Stomach (tissue), 9 donors: ENCODE data around the gene TMEM179. TPM values are rescaled to one million over a fixed set of nuclear protein-coding genes. Genes with fewer than 3 reads are reported as not detected.

Experiments
- DNase-seq, 2 donors: peaks; one replicate each; pipeline versions ENCODE4 v3.0.0 to v3.0.0-alpha.2; 2013 to 2019
- H3K27ac ChIP-seq, 5 donors: fragments of 200-600 bp in 4 of 5; sonication (generic) in 4 of 5; one replicate each; pipeline ENCODE4 v1.5.1; 2013 to 2019; ENCODE audit warnings: mild to moderate bottlenecking in 1 of 5, moderate library complexity in 1 of 5
- H3K27me3 ChIP-seq, 3 donors: fragments of 200-600 bp; sonication (generic); one replicate each; pipeline ENCODE4 v1.5.1; 2017 to 2019; ENCODE audit warnings: mixed run types in 1 of 3
- H3K36me3 ChIP-seq, 4 donors: fragments of 200-600 bp; sonication (generic); 1 replicate in 3 of 4; 2 replicates in 1 of 4; pipeline ENCODE4 v1.5.1; 2016 to 2019
- H3K4me1 ChIP-seq, 4 donors: fragments of 200-600 bp; sonication (generic); one replicate each; pipeline ENCODE4 v1.5.1; 2016 to 2019
- H3K4me3 ChIP-seq, 4 donors: fragments of 200-600 bp; sonication (generic) in 3 of 4; one replicate each; pipeline ENCODE4 v1.5.1; 2016 to 2019; ENCODE audit warnings: mild to moderate bottlenecking in 1 of 4
- H3K9me3 ChIP-seq, 4 donors: fragments of 200-600 bp; sonication (generic); one replicate each; pipeline ENCODE4 v1.5.1; 2016 to 2019
- CTCF ChIP-seq, 7 experiments: fragments of 450-650 bp in 4 of 7; fragments of 200-600 bp in 3 of 7; sonication (generic) in 3 of 7; IDR thresholded peaks; one replicate each; pipeline ENCODE4 v1.5.1; 2016 to 2019; ENCODE audit warnings: antibody characterized with exemption in 7 of 7, control low read depth in 2 of 7, mild to moderate bottlenecking in 1 of 7
- EP300 ChIP-seq: sonication (generic); formaldehyde crosslinking; IDR thresholded peaks from one replicate; pipeline ENCODE4 v1.6.1; 2017; ENCODE audit warnings: antibody characterized with exemption
- POLR2A ChIP-seq, 4 donors: fragments of 450-650 bp; IDR thresholded peaks; one replicate each; pipeline ENCODE4 v1.6.1; 2016; ENCODE audit warnings: antibody characterized with exemption in 4 of 4, control low read depth in 2 of 4, mild to moderate bottlenecking in 1 of 4, moderate library complexity in 1 of 4
- POLR2AphosphoS5 ChIP-seq, 3 donors: sonication (generic); formaldehyde crosslinking; IDR thresholded peaks; one replicate each; pipeline ENCODE4 v1.6.1; 2016; ENCODE audit warnings: antibody characterized with exemption in 3 of 3
- WGBS, 5 donors: extraction: QIAGEN DNeasy Blood & Tissue Kit in 3 of 5; methylation state at CpG; one replicate each; pipeline versions ENCODE4 v1.1.5 to v1.1.7; 2013 to 2018; 5-methylcytosine and 5-hydroxymethylcytosine counted together
- intact Hi-C: fragments of 100-400 bp; cut with DNase I; formaldehyde crosslinking; loops from one replicate; pipeline ENCODE4 v1.15.1; 2023; ENCODE audit warnings: low total_unique reads
- polyA plus RNA-seq, 3 donors: library from polyadenylated mRNA; stranded (reverse); fragments of 200-250 nt; gene quantifications; one replicate each; pipeline ENCODE4 v1.2.3, GENCODE V29; 2013
- total RNA-seq, 5 donors: library from RNA; depleted of rRNA; stranded (reverse); fragments of >200 nt; gene quantifications; one replicate each; pipeline versions ENCODE4 v1.1.0 to v1.2.3, GENCODE V29; 2014 to 2016
- donor health status: healthy with polysubstance abuse.
- donor health status: Bipolar disorder and iron deficiency.
- donor health status: healthy.

The TMEM179 gene
- total and polyA plus RNA-seq, 8 donors: 0.58 to 4.6 (median 0.92) TPM; not detected in 3

DNA sequence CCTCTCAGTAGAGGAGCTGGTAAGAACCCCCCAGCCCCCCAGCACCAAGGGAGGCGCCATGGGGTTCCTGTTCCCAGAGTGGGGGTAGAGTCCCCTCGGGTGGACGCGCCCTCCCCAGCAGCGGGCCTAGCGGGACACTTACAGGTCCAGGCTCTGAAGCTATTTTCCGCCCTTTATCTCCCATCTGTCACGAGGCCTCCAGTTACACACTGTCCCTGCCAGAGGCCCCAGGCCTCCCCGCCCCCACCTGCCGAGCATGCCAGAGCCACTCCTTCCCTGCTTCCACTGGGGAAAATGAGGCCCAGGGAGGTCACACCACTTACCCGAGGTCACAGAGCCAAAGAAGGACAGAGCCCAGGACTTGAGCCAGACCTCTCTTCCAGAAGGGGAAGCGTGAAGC, 21.9 kb downstream of the TMEM179 start:
- TF ChIP-seq CTCF (IDR thresholded peaks at IDR 0.05) (no peak), POLR2A (IDR thresholded peaks at IDR 0.05) (no peak), POLR2AphosphoS5 (IDR thresholded peaks at IDR 0.05) (no peak), EP300 (no peak)
- H3K27ac ChIP-seq: no peak overlapping the region
- 21 to 52% (median 33%) methylated on average over 5 to 12 of the region's 12 CpGs for WGBS, 5 donors
- H3K4me3 ChIP-seq: no peak overlapping the region
- peaks cover 0 to 56% (median 10%) of the 10 kb centered on the region in 3 donors for H3K27me3 ChIP-seq
- intact Hi-C loops: no loop called here
- H3K36me3 ChIP-seq: no peaks in the 10 kb centered on the region
- peak; percentile 62 to 68 for DNase-seq
- H3K4me1 ChIP-seq: peaks cover 26 to 62% (median 54%) of the 10 kb centered on the region in 4 donors
- no peaks in the 10 kb centered on the region for H3K9me3 ChIP-seq

GRCh38 chr14:104582005-104582404, 22.6 kb downstream of the TMEM179 start:
- Histone ChIP-seq H3K9me3 (no peaks in the 10 kb centered on the region), H3K27ac (no peak overlapping the region), H3K27me3 (peaks cover 0 to 57% (median 9%) of the 10 kb centered on the region in 3 donors), H3K4me3 (peak overlapping the region in 1 of 4 donors; percentile 9), H3K4me1 (peaks cover 32 to 68% (median 61%) of the 10 kb centered on the region in 4 donors), H3K36me3 (no peaks in the 10 kb centered on the region)
- intact Hi-C loops: no loop called here
- peak in 1 of 2 donors; percentile 60 for DNase-seq
- TF ChIP-seq POLR2A (IDR thresholded peaks at IDR 0.05) (no peak), CTCF (IDR thresholded peaks at IDR 0.05) (no peak), EP300 (no peak), POLR2AphosphoS5 (IDR thresholded peaks at IDR 0.05) (no peak)
- WGBS, 5 donors: 41 to 75% (median 66%) methylated on average over 13 to 20 of the region's 20 CpGs

- intact Hi-C loops: no loop called here
- Histone ChIP-seq H3K27ac (no peak overlapping the region), H3K4me1 (peaks cover 37 to 68% (median 65%) of the 10 kb centered on the region in 4 donors), H3K27me3 (peaks cover 0 to 62% (median 9%) of the 10 kb centered on the region in 3 donors), H3K9me3 (no peaks in the 10 kb centered on the region), H3K4me3 (peak overlapping the region in 1 of 4 donors; percentile 9), H3K36me3 (no peaks in the 10 kb centered on the region)
- no peak for DNase-seq
- WGBS, 5 donors: 51 to 84% (median 78%) methylated on average over 9 of the region's 9 CpGs
- TF ChIP-seq EP300: no peak
- TF ChIP-seq POLR2AphosphoS5 (IDR thresholded peaks at IDR 0.05): no peak
- TF ChIP-seq POLR2A (IDR thresholded peaks at IDR 0.05): no peak
- no peak for TF ChIP-seq CTCF (IDR thresholded peaks at IDR 0.05)
These were observed 23.1 kb downstream of the TMEM179 start for GRCh38 chr14:104581521-104581920.

DNA sequence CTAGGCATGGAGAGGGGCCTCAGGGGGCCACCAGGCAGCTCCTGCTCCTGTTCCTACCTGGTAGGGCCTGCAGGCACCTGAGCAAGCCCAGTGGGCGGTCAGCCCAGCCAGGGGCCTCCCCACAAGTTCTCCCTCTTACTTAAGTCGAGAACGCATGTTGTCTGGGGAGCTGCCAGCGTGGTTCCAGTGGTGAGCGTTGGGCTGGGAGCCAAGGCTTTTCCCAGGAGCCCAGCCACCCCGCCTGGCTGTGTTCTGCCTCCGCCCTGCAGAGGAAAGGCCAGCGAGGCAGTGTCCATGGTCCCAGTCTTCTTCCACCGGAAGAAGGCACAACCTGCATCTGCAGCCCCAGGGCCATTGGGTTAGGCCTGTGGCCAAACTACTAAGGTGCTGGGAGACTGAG, 23.6 kb downstream of the TMEM179 start:
- H3K36me3 ChIP-seq: no peaks in the 10 kb centered on the region
- WGBS, 5 donors: 30 to 48% (median 31%) methylated on average over 8 to 9 of the region's 9 CpGs
- H3K4me1 ChIP-seq: peaks cover 40 to 73% (median 67%) of the 10 kb centered on the region in 4 donors
- H3K4me3 ChIP-seq: peak overlapping the region in 1 of 4 donors; percentile 9
- no peaks in the 10 kb centered on the region for H3K9me3 ChIP-seq
- DNase-seq: peak; percentile 83 to 94
- no peak for TF ChIP-seq POLR2A (IDR thresholded peaks at IDR 0.05)
- no peak for TF ChIP-seq CTCF (IDR thresholded peaks at IDR 0.05)
- TF ChIP-seq EP300: no peak
- no peak for TF ChIP-seq POLR2AphosphoS5 (IDR thresholded peaks at IDR 0.05)
- intact Hi-C loops: no loop called here
- peaks cover 0 to 67% (median 9%) of the 10 kb centered on the region in 3 donors for H3K27me3 ChIP-seq
- H3K27ac ChIP-seq: peak overlapping the region in 4 of 5 donors; percentile 9 to 67 (median 28)
